CD14-positive monocyte (primary cell): ENCODE results near the gene MOB3B. TPM values are rescaled to one million over a fixed set of nuclear protein-coding genes. Genes with fewer than 3 reads are reported as not detected.

Experiments
- DNase-seq, 3 donors: peaks; one replicate each; pipeline ENCODE4 v3.0.0-alpha.2; 2011 to 2022
- H2AFZ ChIP-seq: 2 replicates; pipeline ENCODE4 v1.6.0; 2012; ENCODE audit warnings: mild to moderate bottlenecking, low read depth, low read length, inconsistent platforms; ENCODE audit not compliant: insufficient read depth, poor library complexity, severe bottlenecking
- H3K27ac ChIP-seq, 2 donors: 1 replicate in 1 of 2; 2 replicates in 1 of 2; pipeline ENCODE4 v1.5.1; 2012 to 2013; ENCODE audit warnings: low read length in 2 of 2, control low read depth in 1 of 2, inconsistent platforms in 1 of 2, low read depth in 1 of 2, mild to moderate bottlenecking in 1 of 2
- H3K27me3 ChIP-seq, 2 donors: one replicate each; pipeline versions ENCODE4 v1.6.0 to v1.6.1; 2011 to 2013; ENCODE audit warnings: low read length in 2 of 2; ENCODE audit not compliant: control insufficient read depth in 2 of 2, insufficient read depth in 2 of 2
- H3K36me3 ChIP-seq, 2 donors: replicated peaks in 1 of 2; 1 replicate in 1 of 2; 2 replicates in 1 of 2; pipeline versions ENCODE4 v1.5.1 to v1.6.1; 2012 to 2013; ENCODE audit warnings: low read length in 2 of 2, control low read depth in 1 of 2, inconsistent platforms in 1 of 2, mild to moderate bottlenecking in 1 of 2; ENCODE audit not compliant: insufficient read depth in 2 of 2, control insufficient read depth in 1 of 2
- H3K4me1 ChIP-seq, 2 donors: 1 replicate in 1 of 2; 2 replicates in 1 of 2; pipeline versions ENCODE4 v1.5.1 to v1.6.1; 2012 to 2013; ENCODE audit warnings: low read length in 2 of 2, control low read depth in 1 of 2, inconsistent platforms in 1 of 2, mild to moderate bottlenecking in 1 of 2, moderate library complexity in 1 of 2; ENCODE audit not compliant: insufficient read depth in 2 of 2, control insufficient read depth in 1 of 2
- H3K4me2 ChIP-seq: replicated peaks from 2 replicates; pipeline ENCODE3; 2012; ENCODE audit warnings: low read length, moderate library complexity, mild to moderate bottlenecking; ENCODE audit not compliant: poor library complexity, severe bottlenecking; ENCODE audit errors: extremely low read depth
- H3K4me3 ChIP-seq, 3 experiments: fragments of 200-600 bp in 1 of 3; sonication (generic) in 1 of 3; replicated peaks in 1 of 3; 1 replicate in 2 of 3; 2 replicates in 1 of 3; pipeline ENCODE4 v1.5.1; 2011 to 2013; ENCODE audit warnings: low read length in 3 of 3, mild to moderate bottlenecking in 3 of 3, control low read depth in 2 of 3, low read depth in 2 of 3, inconsistent platforms in 1 of 3, moderate library complexity in 1 of 3
- H3K79me2 ChIP-seq: 2 replicates; pipeline ENCODE4 v1.6.0; 2012; ENCODE audit warnings: mild to moderate bottlenecking, control low read depth, inconsistent platforms, low read length, moderate library complexity; ENCODE audit not compliant: insufficient read depth
- H3K9ac ChIP-seq: 2 replicates; pipeline ENCODE4 v1.6.0; 2017; ENCODE audit warnings: low read length, mild to moderate bottlenecking; ENCODE audit not compliant: insufficient read depth, poor library complexity, severe bottlenecking
- H3K9me3 ChIP-seq, 2 donors: replicated peaks in 1 of 2; 1 replicate in 1 of 2; 2 replicates in 1 of 2; pipeline versions ENCODE4 v1.5.1 to v1.6.1; 2012 to 2013; ENCODE audit warnings: low read length in 2 of 2, control low read depth in 1 of 2; ENCODE audit not compliant: control insufficient read depth in 1 of 2, insufficient read depth in 1 of 2
- H4K20me1 ChIP-seq: 2 replicates; pipeline ENCODE4 v1.6.0; 2012; ENCODE audit warnings: mild to moderate bottlenecking, low read length, control low read depth, moderate library complexity; ENCODE audit not compliant: insufficient read depth
- H3K27ac Mint-ChIP-seq, 7 donors: one replicate each; pipeline ENCODE4 v1.8.0; 2020; ENCODE audit warnings: mild to moderate bottlenecking in 7 of 7, mixed read lengths in 7 of 7, moderate library complexity in 6 of 7, inconsistent platforms in 2 of 7
- H3K27me3 Mint-ChIP-seq, 3 donors: one replicate each; pipeline ENCODE4 v1.8.0; 2021 to 2022; ENCODE audit warnings: low read depth in 3 of 3, mild to moderate bottlenecking in 3 of 3, mixed read lengths in 3 of 3, moderate library complexity in 3 of 3, inconsistent platforms in 1 of 3
- H3K36me3 Mint-ChIP-seq, 2 donors: one replicate each; pipeline ENCODE4 v1.8.0; 2020; ENCODE audit warnings: mixed read lengths in 2 of 2, inconsistent platforms in 1 of 2, mild to moderate bottlenecking in 1 of 2
- H3K4me1 Mint-ChIP-seq: one replicate; pipeline ENCODE4 v1.8.0; 2020; ENCODE audit warnings: mild to moderate bottlenecking, mixed read lengths
- H3K4me3 Mint-ChIP-seq, 2 donors: one replicate each; pipeline ENCODE4 v1.8.0; 2020; ENCODE audit warnings: mild to moderate bottlenecking in 2 of 2, mixed read lengths in 2 of 2, moderate library complexity in 1 of 2
- H3K9me3 Mint-ChIP-seq, 7 donors: one replicate each; pipeline ENCODE4 v1.8.0; 2020 to 2022; ENCODE audit warnings: mixed read lengths in 7 of 7, mild to moderate bottlenecking in 6 of 7, moderate library complexity in 6 of 7, inconsistent platforms in 2 of 7
- WGBS: methylation state at CpG from one replicate; pipeline ENCODE4 v1.1.5; 2013; ENCODE audit warnings: missing lambda C conversion rate; ENCODE audit not compliant: insufficient coverage; 5-methylcytosine and 5-hydroxymethylcytosine counted together
- intact Hi-C, 2 donors: fragments of 100-400 bp; cut with micrococcal nuclease; formaldehyde crosslinking; loops; one replicate each; pipeline versions ENCODE4 v1.15.0 to v1.15.1; 2023
- polyA plus RNA-seq, 3 donors: library from polyadenylated mRNA; depleted of rRNA in 1 of 3; unstranded in 2 of 3; stranded (reverse) in 1 of 3; fragments of 300-500 nt in 2 of 3; fragments of >200 nt in 1 of 3; fragmentation: Illumina TruSeq in 2 of 3; gene quantifications; 1 replicate in 2 of 3; 2 replicates in 1 of 3; pipeline ENCODE4 v1.2.3, GENCODE V29; 2012 to 2021
- TF ChIP-seq, protein P1 (sequence below): fragments of 200-600 bp; IDR thresholded peaks from one replicate; pipeline ENCODE4 v1.8.0; 2022; ENCODE audit warnings: antibody characterized with exemption, mild to moderate bottlenecking

MOB3B gene
- polyA plus RNA-seq, 3 donors: 1.2 to 2.2 (median 1.4) TPM

DNA sequence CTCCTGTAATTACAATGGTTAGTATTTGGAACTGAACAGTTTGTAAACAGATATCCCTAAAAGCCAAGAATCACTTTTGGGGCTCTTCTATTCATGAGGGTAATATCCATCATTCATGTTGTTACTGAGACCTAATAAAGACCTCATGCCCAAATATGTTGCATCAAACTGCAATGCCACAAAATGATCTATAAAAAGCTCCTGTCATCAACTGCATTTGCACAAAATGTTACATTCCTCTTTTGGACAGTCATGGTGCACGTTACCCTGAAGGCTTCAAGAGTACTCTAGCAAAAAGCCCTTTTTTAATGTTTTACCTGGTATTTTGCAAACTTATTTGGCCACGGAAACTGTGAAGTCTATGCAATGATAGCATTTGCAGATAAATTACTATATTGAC, 218.4 kb downstream of the MOB3B start:
- H3K4me3 Mint-ChIP-seq: no peak overlapping the region
- Histone ChIP-seq H3K4me2 (no peak overlapping the region), H3K79me2 (no peaks in the 10 kb centered on the region), H3K4me3 (no peak overlapping the region), H3K27ac (no peak overlapping the region), H3K27me3 (no peaks in the 10 kb centered on the region), H4K20me1 (no peaks in the 10 kb centered on the region), H3K4me1 (no peaks in the 10 kb centered on the region), H2AFZ (no peak overlapping the region), H3K9ac (no peak overlapping the region), H3K9me3 (no peaks in the 10 kb centered on the region), H3K36me3 (no peaks in the 10 kb centered on the region)
- no peak for DNase-seq
- intact Hi-C loops: no loop called here
- H3K9me3 Mint-ChIP-seq: peaks cover 0 to 3% (median 0%) of the 10 kb centered on the region in 7 donors
- H3K36me3 Mint-ChIP-seq: no peaks in the 10 kb centered on the region
- H3K27me3 Mint-ChIP-seq: peaks cover 0 to 7% (median 3%) of the 10 kb centered on the region in 3 donors
- WGBS: no CpG with 5 or more reads among the region's 2 CpGs
- no peaks in the 10 kb centered on the region for H3K4me1 Mint-ChIP-seq
- H3K27ac Mint-ChIP-seq: no peak overlapping the region
- TF ChIP-seq, protein P1, sequence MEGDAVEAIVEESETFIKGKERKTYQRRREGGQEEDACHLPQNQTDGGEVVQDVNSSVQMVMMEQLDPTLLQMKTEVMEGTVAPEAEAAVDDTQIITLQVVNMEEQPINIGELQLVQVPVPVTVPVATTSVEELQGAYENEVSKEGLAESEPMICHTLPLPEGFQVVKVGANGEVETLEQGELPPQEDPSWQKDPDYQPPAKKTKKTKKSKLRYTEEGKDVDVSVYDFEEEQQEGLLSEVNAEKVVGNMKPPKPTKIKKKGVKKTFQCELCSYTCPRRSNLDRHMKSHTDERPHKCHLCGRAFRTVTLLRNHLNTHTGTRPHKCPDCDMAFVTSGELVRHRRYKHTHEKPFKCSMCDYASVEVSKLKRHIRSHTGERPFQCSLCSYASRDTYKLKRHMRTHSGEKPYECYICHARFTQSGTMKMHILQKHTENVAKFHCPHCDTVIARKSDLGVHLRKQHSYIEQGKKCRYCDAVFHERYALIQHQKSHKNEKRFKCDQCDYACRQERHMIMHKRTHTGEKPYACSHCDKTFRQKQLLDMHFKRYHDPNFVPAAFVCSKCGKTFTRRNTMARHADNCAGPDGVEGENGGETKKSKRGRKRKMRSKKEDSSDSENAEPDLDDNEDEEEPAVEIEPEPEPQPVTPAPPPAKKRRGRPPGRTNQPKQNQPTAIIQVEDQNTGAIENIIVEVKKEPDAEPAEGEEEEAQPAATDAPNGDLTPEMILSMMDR: no peak

DNA sequence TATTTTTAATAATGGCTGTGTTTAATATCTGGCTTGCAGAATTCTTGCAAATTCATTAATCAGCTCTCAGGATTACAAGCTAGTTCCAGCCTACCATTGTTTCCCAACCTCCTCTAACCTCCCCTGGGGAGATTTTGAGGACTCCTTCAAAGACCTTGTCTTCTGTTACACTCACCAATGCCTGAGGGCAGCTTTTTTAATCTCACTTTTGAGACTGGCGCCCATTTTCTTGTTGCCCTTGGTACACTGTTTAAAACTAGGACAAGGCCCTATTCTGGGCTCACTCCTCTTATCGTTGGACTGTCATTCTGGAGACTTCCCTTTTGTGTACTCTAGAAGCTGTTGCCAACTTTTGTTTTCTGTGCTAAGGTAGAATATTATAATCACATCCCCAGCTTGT, 219.0 kb downstream of the MOB3B start:
- Mint-ChIP-seq H3K4me3 (no peak overlapping the region), H3K27ac (no peak overlapping the region), H3K27me3 (peaks cover 0 to 4% (median 3%) of the 10 kb centered on the region in 3 donors), H3K9me3 (peaks cover 0 to 3% (median 0%) of the 10 kb centered on the region in 7 donors), H3K36me3 (no peaks in the 10 kb centered on the region), H3K4me1 (no peaks in the 10 kb centered on the region)
- H3K9ac ChIP-seq: no peak overlapping the region
- H3K4me2 ChIP-seq: no peak overlapping the region
- H4K20me1 ChIP-seq: no peaks in the 10 kb centered on the region
- no peak for DNase-seq
- TF ChIP-seq, protein P1: no peak
- no CpG with 5 or more reads among the region's 2 CpGs for WGBS
- H3K4me1 ChIP-seq: no peaks in the 10 kb centered on the region
- no peak overlapping the region for H3K27ac ChIP-seq
- no peaks in the 10 kb centered on the region for H3K27me3 ChIP-seq
- no peak overlapping the region for H2AFZ ChIP-seq
- intact Hi-C loops: no loop called here
- H3K4me3 ChIP-seq: no peak overlapping the region
- no peaks in the 10 kb centered on the region for H3K36me3 ChIP-seq
- H3K79me2 ChIP-seq: no peaks in the 10 kb centered on the region
- H3K9me3 ChIP-seq: no peaks in the 10 kb centered on the region
